Measurements from ENCODE around the gene EIF4A2. TPM values are rescaled to one million over a fixed set of nuclear protein-coding genes. Genes with fewer than 3 reads are reported as not detected.
"Not testable (repeated sequence)": the region's sequence is repeated elsewhere in the genome, so short reads cannot be mapped to it uniquely, and the experiment has no call there.

The EIF4A2 gene
- total and polyA plus RNA-seq, 9 donors: 477 to 593 (median 542) TPM

GRCh38 chr3:186814100-186814499 is 30.7 kb downstream of the EIF4A2 start:
- H3K27ac ChIP-seq (ENCODE audit: low read length): no peak overlapping the region
- no peak for DNase-seq
- H3K36me3 ChIP-seq (ENCODE audit: control insufficient read depth, insufficient read depth, low read length): no peaks in the 10 kb centered on the region
- H3K4me3 ChIP-seq (ENCODE audit: low read length): no peak overlapping the region
- no peaks in the 10 kb centered on the region for H3K4me1 ChIP-seq (ENCODE audit: control insufficient read depth, insufficient read depth, low read length)
- H3K27me3 ChIP-seq (ENCODE audit: control insufficient read depth, insufficient read depth, low read length): peaks cover 22% of the 10 kb centered on the region
- WGBS (ENCODE audit: insufficient coverage): 83% methylated on average over 1 of the region's 4 CpGs
- no peaks in the 10 kb centered on the region for H3K9me3 ChIP-seq (replicated peaks; ENCODE audit: control insufficient read depth, low read depth, low read length)

GRCh38 chr3:186815435-186815834 is 32.1 kb downstream of the EIF4A2 start:
- Histone ChIP-seq H3K36me3 (ENCODE audit: control insufficient read depth, insufficient read depth, low read length) (no peaks in the 10 kb centered on the region), H3K27ac (ENCODE audit: low read length) (no peak overlapping the region), H3K4me1 (ENCODE audit: control insufficient read depth, insufficient read depth, low read length) (no peaks in the 10 kb centered on the region), H3K27me3 (ENCODE audit: control insufficient read depth, insufficient read depth, low read length) (peaks cover 19% of the 10 kb centered on the region), H3K9me3 (replicated peaks; ENCODE audit: control insufficient read depth, low read depth, low read length) (no peaks in the 10 kb centered on the region), H3K4me3 (ENCODE audit: low read length) (no peak overlapping the region)
- DNase-seq: no peak
- 86% methylated on average over 1 of the region's 1 CpG for WGBS (ENCODE audit: insufficient coverage)

- no peak overlapping the region for H3K27ac ChIP-seq (ENCODE audit: low read length)
- no peak overlapping the region for H3K4me3 ChIP-seq (ENCODE audit: low read length)
- no CpG with 5 or more reads among the region's 5 CpGs for WGBS (ENCODE audit: insufficient coverage)
- H3K9me3 ChIP-seq (replicated peaks; ENCODE audit: control insufficient read depth, low read depth, low read length): no peaks in the 10 kb centered on the region
- H3K36me3 ChIP-seq (ENCODE audit: control insufficient read depth, insufficient read depth, low read length): no peaks in the 10 kb centered on the region
- no peak for DNase-seq
- H3K27me3 ChIP-seq (ENCODE audit: control insufficient read depth, insufficient read depth, low read length): peaks cover 29% of the 10 kb centered on the region
- H3K4me1 ChIP-seq (ENCODE audit: control insufficient read depth, insufficient read depth, low read length): no peaks in the 10 kb centered on the region
Measured at GRCh38 chr3:186818516-186818915, 35.1 kb downstream of the EIF4A2 start.

- no peaks in the 10 kb centered on the region for H3K36me3 ChIP-seq (ENCODE audit: control insufficient read depth, insufficient read depth, low read length)
- DNase-seq: no peak
- 80% methylated on average over 1 of the region's 1 CpG for WGBS (ENCODE audit: insufficient coverage)
- peaks cover 27% of the 10 kb centered on the region for H3K27me3 ChIP-seq (ENCODE audit: control insufficient read depth, insufficient read depth, low read length)
- no peaks in the 10 kb centered on the region for H3K9me3 ChIP-seq (replicated peaks; ENCODE audit: control insufficient read depth, low read depth, low read length)
- no peak overlapping the region for H3K27ac ChIP-seq (ENCODE audit: low read length)
- no peaks in the 10 kb centered on the region for H3K4me1 ChIP-seq (ENCODE audit: control insufficient read depth, insufficient read depth, low read length)
- no peak overlapping the region for H3K4me3 ChIP-seq (ENCODE audit: low read length)
Measured at GRCh38 chr3:186818956-186819355, 35.6 kb downstream of the EIF4A2 start.

- Histone ChIP-seq H3K9me3 (replicated peaks; ENCODE audit: control insufficient read depth, low read depth, low read length) (no peaks in the 10 kb centered on the region), H3K4me1 (ENCODE audit: control insufficient read depth, insufficient read depth, low read length) (peaks cover 8% of the 10 kb centered on the region), H3K4me3 (ENCODE audit: low read length) (no peak overlapping the region), H3K36me3 (ENCODE audit: control insufficient read depth, insufficient read depth, low read length) (no peaks in the 10 kb centered on the region), H3K27me3 (ENCODE audit: control insufficient read depth, insufficient read depth, low read length) (peaks cover 46% of the 10 kb centered on the region), H3K27ac (ENCODE audit: low read length) (no peak overlapping the region)
- WGBS (ENCODE audit: insufficient coverage): 50% methylated on average over 4 of the region's 11 CpGs
- peak; percentile 64 for DNase-seq
Measured at GRCh38 chr3:186821429-186822387, 38.3 kb downstream of the EIF4A2 start.

GRCh38 chr3:186822388-186822759 is 39.0 kb downstream of the EIF4A2 start:
- not testable (repeated sequence) for DNase-seq; H3K27ac ChIP-seq (ENCODE audit: low read length); H3K36me3 ChIP-seq (ENCODE audit: control insufficient read depth, insufficient read depth, low read length); H3K4me3 ChIP-seq (ENCODE audit: low read length); H3K9me3 ChIP-seq (replicated peaks; ENCODE audit: control insufficient read depth, low read depth, low read length)
- Histone ChIP-seq H3K27me3 (ENCODE audit: control insufficient read depth, insufficient read depth, low read length) (peaks cover 49% of the 10 kb centered on the region), H3K4me1 (ENCODE audit: control insufficient read depth, insufficient read depth, low read length) (peaks cover 11% of the 10 kb centered on the region)
- WGBS (ENCODE audit: insufficient coverage): no CpG with 5 or more reads among the region's 1 CpG

- H3K36me3 ChIP-seq (ENCODE audit: control insufficient read depth, insufficient read depth, low read length): no peaks in the 10 kb centered on the region
- no peak for DNase-seq
- H3K27ac ChIP-seq (ENCODE audit: low read length): no peak overlapping the region
- H3K4me3 ChIP-seq (ENCODE audit: low read length): no peak overlapping the region
- H3K9me3 ChIP-seq (replicated peaks; ENCODE audit: control insufficient read depth, low read depth, low read length): no peaks in the 10 kb centered on the region
- peaks cover 16% of the 10 kb centered on the region for H3K4me1 ChIP-seq (ENCODE audit: control insufficient read depth, insufficient read depth, low read length)
- no CpG with 5 or more reads among the region's 2 CpGs for WGBS (ENCODE audit: insufficient coverage)
- peaks cover 55% of the 10 kb centered on the region for H3K27me3 ChIP-seq (ENCODE audit: control insufficient read depth, insufficient read depth, low read length)
Measured at GRCh38 chr3:186823386-186823785, 40.0 kb downstream of the EIF4A2 start.

- H3K4me3 ChIP-seq (ENCODE audit: low read length): no peak overlapping the region
- no peaks in the 10 kb centered on the region for H3K36me3 ChIP-seq (ENCODE audit: control insufficient read depth, insufficient read depth, low read length)
- WGBS (ENCODE audit: insufficient coverage): 9% methylated on average over 18 of the region's 18 CpGs
- no peaks in the 10 kb centered on the region for H3K9me3 ChIP-seq (replicated peaks; ENCODE audit: control insufficient read depth, low read depth, low read length)
- peaks cover 16% of the 10 kb centered on the region for H3K4me1 ChIP-seq (ENCODE audit: control insufficient read depth, insufficient read depth, low read length)
- no peak overlapping the region for H3K27ac ChIP-seq (ENCODE audit: low read length)
- DNase-seq: no peak
- H3K27me3 ChIP-seq (ENCODE audit: control insufficient read depth, insufficient read depth, low read length): peaks cover 67% of the 10 kb centered on the region
Measured at GRCh38 chr3:186824430-186825139, 41.2 kb downstream of the EIF4A2 start.

GRCh38 chr3:186825294-186825821 is 42.0 kb downstream of the EIF4A2 start:
- Histone ChIP-seq H3K27ac (ENCODE audit: low read length) (no peak overlapping the region), H3K27me3 (ENCODE audit: control insufficient read depth, insufficient read depth, low read length) (peaks cover 75% of the 10 kb centered on the region), H3K36me3 (ENCODE audit: control insufficient read depth, insufficient read depth, low read length) (no peaks in the 10 kb centered on the region), H3K9me3 (replicated peaks; ENCODE audit: control insufficient read depth, low read depth, low read length) (no peaks in the 10 kb centered on the region), H3K4me1 (ENCODE audit: control insufficient read depth, insufficient read depth, low read length) (peaks cover 16% of the 10 kb centered on the region), H3K4me3 (ENCODE audit: low read length) (no peak overlapping the region)
- 1% methylated on average over 19 of the region's 23 CpGs for WGBS (ENCODE audit: insufficient coverage)
- no peak for DNase-seq

GRCh38 chr3:186825872-186826409 is 42.6 kb downstream of the EIF4A2 start:
- no peaks in the 10 kb centered on the region for H3K9me3 ChIP-seq (replicated peaks; ENCODE audit: control insufficient read depth, low read depth, low read length)
- H3K36me3 ChIP-seq (ENCODE audit: control insufficient read depth, insufficient read depth, low read length): no peaks in the 10 kb centered on the region
- peaks cover 16% of the 10 kb centered on the region for H3K4me1 ChIP-seq (ENCODE audit: control insufficient read depth, insufficient read depth, low read length)
- H3K27me3 ChIP-seq (ENCODE audit: control insufficient read depth, insufficient read depth, low read length): peaks cover 81% of the 10 kb centered on the region
- H3K27ac ChIP-seq (ENCODE audit: low read length): no peak overlapping the region
- no peak overlapping the region for H3K4me3 ChIP-seq (ENCODE audit: low read length)
- WGBS (ENCODE audit: insufficient coverage): 15% methylated on average over 8 of the region's 11 CpGs
- DNase-seq: no peak

Measured in muscle of leg (tissue), 11 donors.